Skeletal muscle cell (primary cell): ENCODE results near the gene PRKCA.
"Not testable (repeated sequence)": the region's sequence is repeated elsewhere in the genome, so short reads cannot be mapped to it uniquely, and the experiment has no call there.

Experiments used
- DNase-seq: peaks from one replicate; pipeline ENCODE4 v3.0.0-alpha.2; 2010; ENCODE audit warnings: low read depth
- H3K4me3 ChIP-seq: 2 replicates; pipeline ENCODE4 v1.5.1; 2011; ENCODE audit warnings: low read depth, mild to moderate bottlenecking, control low read depth, low read length, moderate library complexity

Gene PRKCA

GRCh38 chr17:66725438-66725837 is 423.0 kb downstream of the PRKCA start:
- not testable (repeated sequence) for H3K4me3 ChIP-seq, DNase-seq

GRCh38 chr17:66725956-66726355 is 423.5 kb downstream of the PRKCA start:
- H3K4me3 ChIP-seq: no peak overlapping the region
- no peak for DNase-seq

GRCh38 chr17:66726371-66726770 is 424.0 kb downstream of the PRKCA start:
- no peak for DNase-seq
- no peak overlapping the region for H3K4me3 ChIP-seq

- H3K4me3 ChIP-seq: no peak overlapping the region
- DNase-seq: no peak
Measured at GRCh38 chr17:66726846-66727245, 424.4 kb downstream of the PRKCA start.

GRCh38 chr17:66727634-66728570 is 425.5 kb downstream of the PRKCA start:
- no peak overlapping the region for H3K4me3 ChIP-seq

GRCh38 chr17:66730461-66730923 is 428.1 kb downstream of the PRKCA start:
- DNase-seq: no peak
- H3K4me3 ChIP-seq: no peak overlapping the region

More at GRCh38 chr17:66727634-66728570, 425.5 kb downstream of the PRKCA start:
- DNase-seq: no peak

- H3K4me3 ChIP-seq: no peak overlapping the region
- DNase-seq: no peak
Measured at GRCh38 chr17:66733759-66734158, 431.3 kb downstream of the PRKCA start.

GRCh38 chr17:66734186-66734943 is 432.0 kb downstream of the PRKCA start:
- no peak overlapping the region for H3K4me3 ChIP-seq

GRCh38 chr17:66737524-66737923 is 435.1 kb downstream of the PRKCA start:
- no peak overlapping the region for H3K4me3 ChIP-seq
- DNase-seq: no peak

More at GRCh38 chr17:66734186-66734943, 432.0 kb downstream of the PRKCA start:
- no peak for DNase-seq

GRCh38 chr17:66738301-66738700 is 435.9 kb downstream of the PRKCA start:
- H3K4me3 ChIP-seq: no peak overlapping the region
- no peak for DNase-seq

GRCh38 chr17:66739553-66739952 is 437.1 kb downstream of the PRKCA start:
- no peak for DNase-seq
- no peak overlapping the region for H3K4me3 ChIP-seq

GRCh38 chr17:66740226-66740625 is 437.8 kb downstream of the PRKCA start:
- no peak for DNase-seq
- no peak overlapping the region for H3K4me3 ChIP-seq

GRCh38 chr17:66743511-66743910 is 441.1 kb downstream of the PRKCA start:
- no peak for DNase-seq
- H3K4me3 ChIP-seq: no peak overlapping the region

- no peak for DNase-seq
- H3K4me3 ChIP-seq: no peak overlapping the region
Measured at GRCh38 chr17:66746736-66747135, 444.3 kb downstream of the PRKCA start.

GRCh38 chr17:66747578-66748275 is 445.3 kb downstream of the PRKCA start:
- H3K4me3 ChIP-seq: no peak overlapping the region
- peak; percentile 81 for DNase-seq

- DNase-seq: no peak
- no peak overlapping the region for H3K4me3 ChIP-seq
Measured at GRCh38 chr17:66748578-66748977, 446.2 kb downstream of the PRKCA start.

- no peak for DNase-seq
- H3K4me3 ChIP-seq: no peak overlapping the region
Measured at GRCh38 chr17:66749217-66749832, 446.9 kb downstream of the PRKCA start.

GRCh38 chr17:66750116-66750515 is 447.7 kb downstream of the PRKCA start:
- H3K4me3 ChIP-seq: no peak overlapping the region
- DNase-seq: no peak

GRCh38 chr17:66750781-66751543 is 448.5 kb downstream of the PRKCA start:
- DNase-seq: no peak
- H3K4me3 ChIP-seq: no peak overlapping the region
